Ureter (tissue), 1 donor: ENCODE results near the gene CLCN4. TPM values are rescaled to one million over a fixed set of nuclear protein-coding genes. Genes with fewer than 3 reads are reported as not detected.

Source experiments
- DNase-seq: peaks from one replicate; pipeline ENCODE4 v3.0.0-alpha.2; 2020; ENCODE audit warnings: low spot score
- total RNA-seq: library from RNA; stranded (reverse); gene quantifications from one replicate; pipeline ENCODE4 v1.2.4, GENCODE V29; 2023
- donor health status: DM: yes; HTN: yes; CAD: no.

CLCN4 gene
- total RNA-seq, 1 donor from 2014 or later: 2.2 TPM

DNA sequence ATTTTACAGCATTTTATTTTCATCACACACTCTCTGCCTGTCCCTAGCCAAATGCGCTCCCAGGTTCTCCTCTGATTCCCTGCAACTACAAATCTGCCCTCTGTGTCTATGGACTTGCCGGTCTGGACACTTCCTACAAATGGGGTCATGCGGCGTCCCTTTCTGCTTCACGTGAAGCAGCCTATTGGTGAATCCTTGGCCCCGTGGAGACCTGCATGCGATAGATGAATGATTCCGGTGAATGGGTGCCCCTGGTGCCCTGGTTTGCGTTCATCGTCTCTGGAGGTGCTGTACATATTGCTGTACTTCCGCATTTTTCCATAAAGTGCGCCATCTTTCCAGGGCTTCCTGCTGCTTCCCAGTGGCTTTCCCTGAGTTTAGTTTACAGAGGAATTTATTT is 27.5 kb upstream of the CLCN4 start:
- DNase-seq: no peak

- DNase-seq: no peak
Measured at GRCh38 chrX:10130354-10130753, 26.4 kb upstream of the CLCN4 start.

DNA sequence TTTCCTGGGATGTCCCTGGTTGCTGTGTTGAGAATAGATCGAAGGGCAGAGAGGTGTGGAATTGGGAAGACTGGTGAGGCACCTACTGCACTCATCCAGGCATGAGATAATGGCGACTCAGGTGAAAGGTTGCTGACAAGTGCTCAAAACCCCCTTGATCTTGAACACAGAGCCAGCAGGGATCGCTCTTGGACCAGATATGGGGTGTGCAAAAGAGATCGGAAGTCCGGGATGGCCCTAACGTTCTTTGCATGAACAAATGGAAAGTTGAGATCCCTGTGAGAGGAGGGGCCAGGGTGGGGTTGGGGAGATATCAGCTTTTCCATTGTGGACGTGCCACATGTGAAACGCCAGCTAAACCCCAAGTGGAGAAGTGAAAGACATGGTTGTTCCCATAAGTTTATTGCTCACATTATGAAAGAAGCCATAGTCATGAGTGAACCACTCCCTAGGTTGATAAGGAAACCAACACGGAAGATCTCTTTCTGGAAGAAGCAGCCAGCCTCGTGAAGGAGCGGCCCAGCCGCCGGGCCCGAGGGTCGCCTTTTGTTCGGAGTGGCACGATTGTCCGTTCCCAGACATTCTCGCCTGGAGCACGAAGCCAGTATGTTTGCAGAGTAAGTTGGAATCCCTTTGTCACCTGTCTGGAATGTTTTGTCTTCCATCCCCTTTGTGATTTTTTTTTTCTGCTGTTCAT is 22.6 kb upstream of the CLCN4 start:
- DNase-seq: no peak

- DNase-seq: no peak
Measured at GRCh38 chrX:10134921-10135320, 21.9 kb upstream of the CLCN4 start.

DNA sequence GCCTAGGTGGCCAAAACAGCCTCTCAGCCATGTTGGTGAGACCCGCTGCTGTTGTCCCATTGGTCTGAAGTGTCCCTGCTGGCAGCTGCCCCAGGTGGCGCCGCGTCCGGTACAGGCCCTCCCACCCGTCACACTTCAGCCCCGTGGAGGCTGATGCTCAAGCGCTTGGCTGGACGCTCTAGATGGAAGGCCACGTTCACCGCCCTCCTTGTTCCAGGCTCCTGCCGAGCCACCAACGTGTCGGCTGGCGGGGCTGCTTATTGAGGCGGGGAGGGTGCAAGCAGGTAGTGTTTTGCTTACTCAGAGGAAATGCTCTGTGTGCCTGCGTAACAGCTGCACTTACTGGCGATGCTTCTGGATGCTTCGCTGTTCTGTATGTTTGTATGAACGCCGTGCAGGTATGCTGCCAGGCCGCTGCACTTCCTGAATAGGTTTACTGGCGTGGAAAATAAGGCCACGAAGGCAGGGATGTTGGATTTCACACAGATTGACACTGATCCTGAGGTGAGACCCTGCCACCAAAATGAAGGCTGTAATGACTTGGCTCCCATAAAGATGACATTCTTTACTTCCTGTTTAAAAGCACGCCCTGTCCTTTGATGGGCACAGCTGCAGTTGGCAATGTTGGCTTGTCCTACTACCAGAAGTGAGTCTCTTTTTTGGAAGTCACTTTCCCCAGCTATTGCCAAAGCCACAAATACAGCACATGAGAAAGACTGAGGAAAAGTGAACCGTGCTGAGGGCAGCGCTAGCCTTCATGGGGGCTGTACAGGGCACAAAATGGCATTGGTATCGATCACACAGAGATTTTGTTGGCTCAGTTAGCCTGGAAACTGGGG is 21.0 kb upstream of the CLCN4 start:
- DNase-seq: no peak

GRCh38 chrX:10138726-10139125 is 18.0 kb upstream of the CLCN4 start:
- DNase-seq: no peak

GRCh38 chrX:10140264-10140663 is 16.5 kb upstream of the CLCN4 start:
- DNase-seq: no peak

GRCh38 chrX:10142041-10142599 is 14.7 kb upstream of the CLCN4 start:
- DNase-seq: no peak

- DNase-seq: no peak
Measured at GRCh38 chrX:10143071-10143983, 13.4 kb upstream of the CLCN4 start.

GRCh38 chrX:10146346-10146745 is 10.4 kb upstream of the CLCN4 start:
- DNase-seq: no peak

DNA sequence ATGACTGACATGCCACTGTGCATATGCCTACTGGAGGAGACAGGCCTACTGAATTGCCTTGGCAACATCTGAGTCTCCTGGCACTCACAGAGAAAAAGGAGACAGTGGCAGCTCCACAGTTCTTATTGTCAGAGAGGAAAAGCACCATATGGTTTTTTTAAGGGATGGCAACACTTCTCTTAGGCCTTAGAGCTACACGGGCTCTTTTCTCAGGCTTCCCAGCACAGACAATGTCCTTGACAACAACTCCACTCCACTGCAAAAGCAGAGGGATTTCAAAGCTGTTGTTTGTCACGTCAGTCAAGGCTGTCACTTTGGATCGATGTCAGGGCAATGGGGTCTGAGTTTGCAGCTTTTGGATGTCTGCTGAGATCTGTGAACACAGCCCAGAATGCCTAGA is 4.7 kb upstream of the CLCN4 start:
- no peak for DNase-seq

- no peak for DNase-seq
Measured at GRCh38 chrX:10155137-10155536, 1.6 kb upstream of the CLCN4 start.

DNA sequence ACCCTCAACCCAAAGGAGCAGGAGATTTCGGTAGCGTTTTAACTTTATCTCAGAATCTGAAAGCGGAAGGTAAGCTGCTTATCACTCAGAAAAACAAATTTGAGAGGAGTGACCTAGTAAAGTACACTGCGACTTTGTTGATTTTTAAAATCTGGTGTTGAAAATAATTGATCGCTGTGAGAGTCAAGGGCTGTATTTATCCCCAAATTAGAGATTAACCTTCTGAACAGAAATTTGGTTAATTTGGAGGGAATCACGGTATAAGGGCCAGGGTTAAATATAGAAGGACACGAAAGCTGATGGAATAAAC is 212 bp downstream of the CLCN4 start:
- no peak for DNase-seq

GRCh38 chrX:10157543-10157942 is 768 bp downstream of the CLCN4 start:
- DNase-seq: no peak

GRCh38 chrX:10158279-10159144 is 1.7 kb downstream of the CLCN4 start:
- no peak for DNase-seq

DNA sequence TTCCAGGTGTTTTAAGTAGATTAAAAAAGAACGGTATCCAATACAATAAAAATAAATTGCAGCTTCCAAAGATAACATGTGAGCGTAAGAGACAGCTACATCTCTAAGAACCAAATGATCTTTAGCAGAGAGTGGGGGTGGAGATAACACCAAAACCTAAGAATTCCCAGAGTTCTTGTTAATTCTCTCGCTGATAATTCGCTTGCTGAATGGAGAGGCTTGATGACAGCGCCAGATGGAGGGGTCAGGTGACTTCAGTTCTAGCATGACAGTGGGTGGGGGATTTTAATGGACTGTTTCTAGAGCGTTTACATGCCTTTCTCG is 2.3 kb downstream of the CLCN4 start:
- no peak for DNase-seq

- DNase-seq: no peak
Measured at GRCh38 chrX:10160211-10160610, 3.4 kb downstream of the CLCN4 start.

- no peak for DNase-seq
Measured at GRCh38 chrX:10163031-10163430, 6.3 kb downstream of the CLCN4 start.

DNA sequence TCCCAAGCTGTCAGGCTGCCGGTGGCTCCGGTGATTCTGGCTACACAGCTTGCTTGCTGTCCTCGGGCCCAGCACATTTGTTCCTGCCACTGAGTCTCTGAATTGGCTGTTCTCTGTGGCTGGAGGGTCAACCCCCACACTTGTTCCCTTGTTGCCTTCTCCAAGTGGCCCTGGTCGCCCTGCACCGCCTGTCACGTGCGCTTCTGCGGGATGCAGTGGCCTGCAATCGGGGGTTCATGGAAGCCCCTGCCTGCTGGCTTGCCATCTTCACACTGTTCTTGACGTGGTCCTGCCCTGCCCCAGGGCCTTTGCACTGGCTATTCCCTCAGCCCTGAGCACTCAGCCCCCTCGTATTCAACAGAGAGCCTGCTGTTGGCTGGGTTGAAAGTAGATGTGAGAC is 8.1 kb downstream of the CLCN4 start:
- no peak for DNase-seq

DNA sequence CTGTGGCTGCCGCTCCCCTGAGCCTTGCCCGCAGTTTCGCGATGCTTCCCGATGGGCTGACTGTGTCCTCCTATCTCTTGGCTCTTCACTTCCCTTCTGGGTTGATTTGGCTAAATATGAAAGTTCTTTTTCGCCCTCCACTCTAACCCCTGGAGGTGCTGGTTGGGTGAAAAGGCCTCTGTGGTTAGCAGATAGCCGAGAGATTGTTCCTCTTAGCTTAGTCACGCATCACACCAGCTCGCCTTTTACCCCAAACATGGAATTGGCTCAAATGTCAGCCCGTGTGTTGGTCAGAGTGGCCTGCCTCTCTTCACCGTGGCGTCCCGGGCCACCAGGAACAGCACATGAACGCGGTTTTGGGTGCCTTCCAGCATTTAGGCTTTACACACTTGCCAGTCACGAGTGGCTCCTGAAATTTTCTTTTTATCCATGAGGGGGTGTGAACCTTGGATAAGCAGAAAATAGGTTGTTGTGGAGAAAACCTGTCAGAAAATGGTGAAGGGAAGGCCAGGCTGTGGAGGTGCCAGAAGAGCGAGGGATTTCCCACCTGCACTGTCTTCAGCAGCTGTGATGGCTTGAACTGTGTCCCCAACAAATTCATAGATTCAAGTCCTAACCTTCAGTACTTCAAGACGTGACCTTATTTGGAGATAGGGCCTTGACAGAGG is 8.9 kb downstream of the CLCN4 start:
- DNase-seq: no peak

DNA sequence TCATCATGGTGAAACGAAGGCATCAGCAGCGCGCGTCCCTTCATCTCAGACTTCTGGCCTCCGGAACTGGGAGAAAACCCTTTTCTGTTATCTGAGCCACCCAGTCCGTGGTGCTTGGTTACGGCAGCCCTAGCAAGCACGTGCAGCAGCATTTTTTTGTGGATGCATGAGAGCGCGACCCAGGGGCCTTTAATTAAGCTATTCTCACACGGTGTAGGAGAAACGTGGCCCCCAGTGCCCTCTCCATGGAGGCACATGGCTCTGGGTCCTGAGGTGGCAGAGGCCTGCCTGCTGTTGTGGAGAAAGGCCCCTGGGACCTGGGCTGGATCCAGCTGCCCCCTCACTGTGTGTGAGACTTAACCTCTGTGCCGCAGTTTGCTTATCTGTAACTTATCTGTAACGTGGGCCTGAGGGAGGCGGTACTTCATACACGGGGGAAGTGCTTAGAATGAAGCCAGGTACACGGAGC is 9.5 kb downstream of the CLCN4 start:
- DNase-seq: no peak
